PC-9 (cell line): ENCODE results near the gene ST3GAL2. TPM values are rescaled to one million over a fixed set of nuclear protein-coding genes. Genes with fewer than 3 reads are reported as not detected.
"Not testable (repeated sequence)": the region's sequence is repeated elsewhere in the genome, so short reads cannot be mapped to it uniquely, and the experiment has no call there.

Experiments
- BruUV-seq: library from RNA; stranded (reverse); fragments of 400-500 nt; replicated peaks from 2 replicates; lab custom pipeline; 2021; lab: Mats Ljungman, UMichigan
- CTCF ChIA-PET: fragments of 300-600 bp; sonication (Branson Sonifier 250); formaldehyde crosslinking; loops from one replicate; lab custom pipeline; 2022; ENCODE audit warnings: antibody characterized with exemption; lab: Charles Lee
- POLR2A ChIA-PET: fragments of 300-600 bp; sonication (Branson Sonifier 250); formaldehyde crosslinking; loops from one replicate; lab custom pipeline; 2022; ENCODE audit warnings: antibody characterized with exemption; ENCODE audit not compliant: unreplicated experiment; lab: Charles Lee
- DNase-seq, 2 experiments: peaks; one replicate each; pipeline versions ENCODE4 v3.0.0 to v3.0.0-alpha.2; 2015 to 2022; ENCODE audit warnings: mixed read lengths in 1 of 2
- H2AFZ ChIP-seq: fragments of 200-600 bp; sonication (generic); 2 replicates; pipeline ENCODE4 v1.8.1; 2017; ENCODE audit warnings: antibody characterized with exemption
- H3F3A ChIP-seq: fragments of 200-600 bp; sonication (generic); 2 replicates; pipeline ENCODE4 v1.8.1; 2017; ENCODE audit warnings: antibody characterized with exemption, mild to moderate bottlenecking, low read depth; ENCODE audit not compliant: insufficient read depth
- H3K27ac ChIP-seq: fragments of 200-600 bp; sonication (generic); 2 replicates; pipeline ENCODE4 v1.6.1; 2016; ENCODE audit warnings: mixed run types
- H3K27me3 ChIP-seq: fragments of 200-600 bp; sonication (generic); 2 replicates; pipeline ENCODE4 v1.6.1; 2016; ENCODE audit warnings: low read depth, mixed run types; ENCODE audit not compliant: insufficient read depth
- H3K36me3 ChIP-seq: fragments of 200-600 bp; sonication (generic); 2 replicates; pipeline ENCODE4 v1.6.1; 2016; ENCODE audit warnings: low read depth, mixed run types
- H3K4me1 ChIP-seq: fragments of 200-600 bp; sonication (generic); replicated peaks from 2 replicates; pipeline ENCODE4 v1.6.1; 2016; ENCODE audit warnings: mixed run types; ENCODE audit not compliant: insufficient read depth
- H3K4me2 ChIP-seq: fragments of 200-600 bp; sonication (generic); 2 replicates; pipeline ENCODE4 v1.6.1; 2017; ENCODE audit warnings: mixed run types
- H3K4me3 ChIP-seq: fragments of 200-600 bp; sonication (generic); 2 replicates; pipeline ENCODE4 v1.6.1; 2016; ENCODE audit warnings: mixed run types
- H3K79me2 ChIP-seq: fragments of 200-600 bp; sonication (generic); 2 replicates; pipeline ENCODE4 v1.6.1; 2017; ENCODE audit warnings: low read depth, mixed run types
- H3K9me2 ChIP-seq: fragments of 200-600 bp; sonication (generic); 2 replicates; pipeline ENCODE4 v1.8.1; 2017; ENCODE audit warnings: mild to moderate bottlenecking; ENCODE audit not compliant: insufficient read depth
- H3K9me3 ChIP-seq: fragments of 200-600 bp; sonication (generic); 2 replicates; pipeline ENCODE4 v1.8.1; 2016; ENCODE audit warnings: low read depth; ENCODE audit not compliant: insufficient read depth
- H4K20me1 ChIP-seq: fragments of 200-600 bp; sonication (generic); 2 replicates; pipeline ENCODE4 v1.8.1; 2017; ENCODE audit not compliant: insufficient read depth
- CTCF ChIP-seq: fragments of 200-600 bp; sonication (generic); conservative IDR thresholded peaks from 2 replicates; pipeline ENCODE4 v1.6.1; 2017; ENCODE audit warnings: mixed run types, antibody characterized with exemption, mild to moderate bottlenecking, moderate library complexity
- EZH2 ChIP-seq: fragments of 200-600 bp; sonication (generic); IDR thresholded peaks from 2 replicates; pipeline ENCODE4 v1.8.0; 2017; ENCODE audit warnings: antibody characterized with exemption, low read depth
- intact Hi-C: fragments of 100-400 bp; cut with micrococcal nuclease; formaldehyde crosslinking; loops from one replicate; pipeline ENCODE4 v1.10.0; 2022; ENCODE audit not compliant: unreplicated experiment
- total RNA-seq: library from RNA; stranded (reverse); gene quantifications from 2 replicates; pipeline ENCODE4 v1.2.3, GENCODE V29; 2021

The ST3GAL2 gene
- total RNA-seq, 1 experiment from 2014 or later: 9.7 TPM

GRCh38 chr16:70453117-70453891 lies 14.4 kb upstream of the ST3GAL2 start:
- H4K20me1 ChIP-seq: no peaks in the 10 kb centered on the region
- no peaks in the 10 kb centered on the region for H3K27me3 ChIP-seq
- H3F3A ChIP-seq: peaks cover 5% of the 10 kb centered on the region; the same call in 1 of the 2 replicates
- DNase-seq: no peak
- peak overlapping the region; percentile 96 for H3K4me3 ChIP-seq
- H3K9me2 ChIP-seq: no peaks in the 10 kb centered on the region
- H2AFZ ChIP-seq: peak overlapping the region; percentile 99
- H3K4me1 ChIP-seq: peaks cover 14% of the 10 kb centered on the region
- intact Hi-C loops: no loop called here
- H3K9me3 ChIP-seq: no peaks in the 10 kb centered on the region
- peak overlapping the region; percentile 89 for H3K27ac ChIP-seq
- TF ChIP-seq EZH2 (no peak), CTCF (no peak)
- H3K79me2 ChIP-seq: 0 out of 2 replicates have a peak, but pooled peaks cover 8% of the 10 kb centered on the region
- no peaks in the 10 kb centered on the region for H3K36me3 ChIP-seq
- ChIA-PET POLR2A (interaction anchor here (0.5 to 0.8 kb wide), 2 partner anchors 72 to 836 kb away, joined by 5 to 17 read pairs; partner anchors contain the start of gene CMTR2), CTCF (no interaction called here)
- BruUV-seq: no TSS peak
- H3K4me2 ChIP-seq: peak overlapping the region; percentile 96

GRCh38 chr16:70451004-70451340 lies 12.1 kb upstream of the ST3GAL2 start:
- H3K9me2 ChIP-seq, H3K27me3 ChIP-seq, BruUV-seq, H3K36me3 ChIP-seq, H3K4me2 ChIP-seq, POLR2A ChIA-PET, DNase-seq, H2AFZ ChIP-seq, H3K27ac ChIP-seq, H3K9me3 ChIP-seq, intact Hi-C loops, H3K4me3 ChIP-seq, H3F3A ChIP-seq, H4K20me1 ChIP-seq, H3K79me2 ChIP-seq, CTCF ChIA-PET: not testable (repeated sequence)
- peaks cover 13% of the 10 kb centered on the region for H3K4me1 ChIP-seq

GRCh38 chr16:70450142-70451003 lies 11.5 kb upstream of the ST3GAL2 start:
- BruUV-seq, H3K27me3 ChIP-seq, H3K79me2 ChIP-seq, DNase-seq, H3K4me3 ChIP-seq, CTCF ChIA-PET, POLR2A ChIA-PET, H2AFZ ChIP-seq, H3K4me2 ChIP-seq, H3K9me2 ChIP-seq, H4K20me1 ChIP-seq, H3K9me3 ChIP-seq, H3F3A ChIP-seq, intact Hi-C loops, H3K4me1 ChIP-seq, H3K27ac ChIP-seq, H3K36me3 ChIP-seq: not testable (repeated sequence)

DNA sequence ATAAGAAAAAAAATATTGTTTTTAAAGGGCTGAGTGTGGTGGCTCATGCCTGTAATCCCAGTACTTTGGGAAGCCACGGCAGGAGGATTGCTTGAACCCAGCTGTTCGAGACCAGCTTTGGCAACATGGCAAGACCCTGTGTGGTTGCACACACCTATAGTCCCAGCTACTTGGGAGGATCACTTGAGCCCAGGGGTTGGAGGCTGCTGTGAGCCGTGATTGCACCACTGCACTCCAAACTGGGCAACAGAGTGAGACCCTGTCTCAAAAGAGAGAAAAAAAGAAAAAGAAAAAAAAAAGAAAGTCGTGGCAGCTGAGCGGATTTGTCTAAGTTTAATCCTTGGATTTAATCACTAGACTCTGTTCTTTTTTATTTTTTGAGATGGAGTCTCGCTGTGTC lies 9.2 kb upstream of the ST3GAL2 start:
- Histone ChIP-seq H3K9me2 (no peaks in the 10 kb centered on the region), H4K20me1 (no peaks in the 10 kb centered on the region), H3K36me3 (no peaks in the 10 kb centered on the region), H3K4me3 (no peak overlapping the region), H3K27me3 (no peaks in the 10 kb centered on the region), H3F3A (no peaks in the 10 kb centered on the region), H3K4me2 (no peak overlapping the region), H3K9me3 (no peaks in the 10 kb centered on the region), H3K79me2 (no peaks in the 10 kb centered on the region), H3K27ac (no peak overlapping the region), H3K4me1 (no peaks in the 10 kb centered on the region), H2AFZ (no peak overlapping the region)
- POLR2A ChIA-PET: no interaction called here
- DNase-seq: no peak
- CTCF ChIA-PET: no interaction called here
- TF ChIP-seq CTCF (no peak), EZH2 (no peak)
- no TSS peak for BruUV-seq
- intact Hi-C loops: no loop called here
